Erythroblast (primary cell): ENCODE results near the gene HCFC2.

Experiments used
- GATA1 ChIP-seq: IDR thresholded peaks from 2 replicates; pipeline ENCODE4 v1.6.1; 2011; ENCODE audit warnings: low read depth, mild to moderate bottlenecking, control low read depth, low read length, moderate library complexity
- POLR2A ChIP-seq: IDR thresholded peaks from 2 replicates; pipeline ENCODE4 v1.6.1; 2011; ENCODE audit warnings: mild to moderate bottlenecking, low read length

DNA sequence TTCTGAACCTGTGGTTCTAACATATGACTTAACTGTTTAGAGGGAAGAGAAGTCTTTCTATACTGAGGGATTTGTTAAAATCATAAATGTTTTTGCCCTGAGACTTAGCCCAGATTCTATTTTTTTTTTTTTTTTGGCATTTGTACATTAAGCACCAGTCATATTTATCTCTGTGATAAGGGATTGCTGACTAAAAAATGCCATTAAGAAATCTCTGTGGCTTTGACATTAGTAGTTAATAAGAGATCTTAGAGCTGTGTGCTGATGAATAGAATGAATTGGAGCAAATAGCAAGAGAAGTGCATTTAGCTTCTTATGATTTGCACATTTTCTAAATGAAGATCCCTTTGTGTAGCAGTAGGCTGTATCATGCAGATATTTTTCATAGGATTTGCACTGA is 41.1 kb downstream of the HCFC2 start:
- TF ChIP-seq POLR2A: no peak
- TF ChIP-seq GATA1: no peak
